Stimulated activated CD8-positive, alpha-beta memory T cell treated with anti-CD3 and anti-CD28 coated beads, Interleukin-15, amount 100 ng/mL, for 4 hours (primary cell): ENCODE measurements around the gene MRFAP1.
"Not testable (repeated sequence)": the region's sequence is repeated elsewhere in the genome, so short reads cannot be mapped to it uniquely, and the experiment has no call there.

Experiments used
- DNase-seq, 2 donors: peaks; one replicate each; pipeline ENCODE4 v3.0.0-alpha.2; 2020; ENCODE audit warnings: low read depth in 2 of 2

Gene MRFAP1

DNA sequence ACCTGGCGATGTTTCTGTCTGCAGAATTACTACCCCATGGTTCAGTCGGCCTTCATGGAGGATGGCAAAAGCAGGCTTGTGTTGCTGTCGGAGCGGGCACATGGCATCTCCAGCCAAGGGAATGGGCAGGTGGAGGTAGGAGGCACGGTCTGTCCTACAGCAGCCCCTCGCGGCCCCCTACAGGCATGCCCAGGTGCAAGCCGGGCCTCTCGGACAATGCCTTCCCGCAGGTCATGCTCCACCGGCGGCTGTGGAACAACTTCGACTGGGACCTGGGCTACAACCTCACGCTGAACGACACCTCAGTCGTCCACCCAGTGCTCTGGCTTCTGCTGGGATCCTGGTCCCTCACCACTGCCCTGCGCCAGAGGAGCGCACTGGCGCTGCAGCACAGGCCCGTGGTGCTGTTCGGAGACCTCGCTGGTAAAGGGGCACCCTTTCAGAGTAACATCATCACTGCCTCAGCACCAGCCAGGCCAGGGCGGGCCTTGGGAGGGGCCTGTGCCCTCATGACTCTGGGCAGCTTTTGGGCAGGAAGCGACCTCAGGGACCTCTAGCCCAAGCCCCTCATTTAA, 29.5 kb upstream of the MRFAP1 start:
- DNase-seq = no peak

DNA sequence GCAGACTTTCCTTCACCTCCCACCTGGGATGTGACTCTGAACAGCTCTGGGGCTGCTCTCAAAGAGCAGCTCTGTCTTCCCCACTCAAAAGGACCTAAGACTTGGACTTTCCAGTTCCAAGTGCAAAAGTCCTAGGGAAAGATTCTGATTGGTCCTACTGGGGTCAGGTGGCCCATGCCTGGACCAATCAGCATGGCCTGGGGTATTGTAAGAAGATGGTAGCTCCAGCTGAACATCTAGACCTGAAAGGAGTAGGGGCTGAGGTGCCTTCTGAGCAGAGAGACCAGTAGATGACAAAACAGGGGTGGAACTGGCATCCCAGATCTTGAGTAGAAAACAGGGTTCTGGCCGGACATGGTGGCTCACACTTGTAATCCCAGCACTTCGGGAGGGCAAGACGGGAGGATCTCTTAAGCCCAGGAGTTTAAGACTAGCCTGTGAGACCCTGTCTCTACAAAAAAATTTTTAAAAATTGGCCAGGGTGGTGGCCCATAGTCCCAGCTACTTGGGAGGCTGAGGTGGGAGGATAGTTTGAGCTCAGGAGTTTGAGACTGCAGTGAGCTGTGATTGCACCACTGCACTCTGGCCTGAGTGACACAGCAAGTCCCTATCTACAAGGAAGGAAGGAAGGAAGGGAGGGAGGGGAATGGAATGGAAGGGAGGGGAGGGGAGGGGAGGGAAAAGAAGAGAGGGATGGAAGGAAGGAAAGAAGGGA, 27.4 kb upstream of the MRFAP1 start:
- DNase-seq = no peak

DNA sequence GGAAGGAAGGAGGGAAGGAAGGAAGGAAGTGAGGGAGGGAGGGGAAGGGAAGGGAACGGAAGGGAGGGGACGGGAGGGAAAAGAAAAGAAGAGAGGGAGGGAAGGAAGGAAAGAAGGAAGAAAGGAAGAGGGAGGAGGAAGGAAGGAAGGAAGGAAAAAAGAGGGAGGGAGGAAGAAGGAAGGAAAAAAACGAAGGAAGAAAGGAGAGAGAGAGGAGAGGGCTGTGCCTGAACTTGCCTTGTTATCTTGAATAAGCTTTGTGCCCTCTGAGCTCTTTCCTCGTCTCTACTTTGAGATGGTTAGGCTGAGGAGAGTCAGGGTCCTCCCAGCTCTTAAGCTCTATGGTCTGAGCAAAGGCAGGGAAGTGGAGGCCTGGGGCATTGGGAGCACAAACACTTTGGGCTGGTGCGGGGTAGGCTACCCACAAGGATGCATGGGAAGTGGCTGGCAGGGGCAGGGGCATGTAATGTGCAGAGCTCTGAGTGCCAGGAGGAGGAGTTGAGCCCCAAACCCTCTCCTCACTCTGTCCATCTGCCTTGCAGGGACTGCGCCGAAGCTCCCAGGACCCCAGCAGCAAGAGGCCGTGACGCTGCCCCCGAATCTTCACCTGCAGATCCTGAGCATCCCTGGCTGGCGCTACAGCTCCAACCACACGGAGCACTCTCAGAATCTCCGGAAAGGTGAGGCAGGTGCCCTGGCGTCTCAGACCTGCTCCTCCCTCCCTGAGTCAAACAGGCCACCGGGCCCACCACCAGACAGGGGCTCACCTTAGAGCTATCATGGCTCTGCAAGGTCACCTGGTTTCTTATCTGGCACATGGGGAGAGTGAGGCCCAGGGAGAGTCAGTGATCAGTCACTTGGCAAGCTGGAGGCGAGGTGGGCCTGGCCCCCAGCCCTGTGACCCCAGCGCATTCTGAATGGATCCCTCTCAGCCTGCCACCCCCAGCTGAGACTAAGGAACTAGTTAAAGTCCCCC, 26.5 kb upstream of the MRFAP1 start:
- DNase-seq = no peak

DNA sequence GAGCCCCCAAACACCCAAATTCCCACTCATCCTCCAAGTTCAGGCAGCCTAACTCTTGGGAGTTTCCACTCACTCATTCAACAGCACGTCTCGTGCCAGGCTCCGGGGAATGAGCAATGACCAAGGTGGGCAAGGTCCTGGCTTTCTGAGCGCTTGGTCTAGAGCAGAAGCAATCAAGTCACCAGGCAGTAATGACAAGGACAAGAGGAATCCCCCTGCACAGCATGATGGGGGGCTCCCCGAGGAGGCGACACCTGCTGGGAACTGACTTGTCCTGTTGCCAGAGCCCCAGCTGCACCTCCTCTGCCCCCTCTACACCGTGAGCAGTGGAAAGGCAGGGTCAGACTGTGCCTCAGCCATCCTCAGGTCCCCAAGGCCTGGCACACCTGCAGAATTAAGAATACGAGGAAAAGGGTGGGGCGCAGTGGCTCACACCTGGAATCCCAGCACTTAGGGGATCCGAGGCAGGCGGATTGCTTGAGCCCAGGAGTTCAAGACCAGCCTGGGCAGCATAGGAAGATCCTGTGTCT, 25.7 kb upstream of the MRFAP1 start:
- no peak for DNase-seq

DNA sequence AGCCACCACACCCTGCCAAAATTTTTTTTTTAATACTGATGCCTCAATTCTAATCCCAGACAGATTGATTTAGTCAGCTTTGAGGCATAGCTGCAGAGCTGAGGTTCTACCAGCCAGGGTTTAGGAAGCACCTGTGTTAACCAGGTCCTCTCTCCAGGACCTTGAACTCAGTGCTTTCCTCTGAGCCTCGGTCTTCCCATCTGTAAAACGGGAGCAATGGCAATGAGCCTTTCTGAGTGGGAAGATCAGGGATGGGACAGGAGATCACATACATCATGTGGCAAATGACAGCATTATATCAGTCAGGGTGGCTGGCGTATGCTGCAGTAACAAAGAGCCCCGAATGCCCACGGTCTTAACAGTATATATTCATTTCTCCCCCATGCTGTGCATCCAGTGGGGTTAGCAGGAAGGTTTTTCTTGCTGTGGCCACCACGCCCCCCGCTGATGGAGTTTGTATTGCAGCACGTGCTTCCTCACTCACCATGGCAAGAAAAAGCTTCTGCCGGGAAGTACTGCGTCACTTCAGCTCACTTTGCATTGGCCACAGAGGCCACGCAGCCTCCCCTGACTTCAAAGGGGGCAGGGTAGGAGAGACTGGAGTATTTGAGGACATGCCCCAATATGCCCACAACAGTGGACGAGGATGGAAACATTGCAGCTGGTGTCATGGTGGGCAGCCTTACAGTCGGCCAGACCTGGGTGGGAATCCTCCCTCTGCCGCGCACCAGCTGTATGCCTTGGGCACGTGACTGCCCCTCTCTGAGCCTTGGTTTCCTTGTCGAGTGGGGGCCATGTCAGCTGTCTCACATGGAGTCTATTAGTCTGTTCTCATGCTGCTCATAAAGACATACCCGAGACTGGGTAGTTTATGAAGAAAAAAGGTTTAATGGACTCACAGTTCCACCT, 24.1 kb upstream of the MRFAP1 start:
- DNase-seq = no peak

DNA sequence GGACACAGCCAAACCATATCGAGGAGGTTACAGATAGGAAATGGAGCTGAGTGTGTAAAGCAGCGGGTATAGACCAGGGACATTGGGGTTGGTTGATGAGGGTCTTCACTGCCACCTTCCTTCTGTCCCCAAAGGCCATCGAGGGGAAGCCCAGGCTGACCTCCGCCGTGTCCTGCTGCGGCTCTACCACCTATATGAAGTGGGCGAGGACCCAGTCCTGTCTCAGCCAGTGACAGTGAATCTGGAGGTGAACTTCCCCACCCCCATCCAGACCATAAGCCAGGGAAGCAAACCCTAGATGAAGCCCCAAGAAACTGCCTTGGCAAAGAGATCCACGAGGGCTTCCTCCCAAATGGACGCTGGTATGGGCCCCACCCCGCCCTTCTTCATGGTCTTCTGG, 23.2 kb upstream of the MRFAP1 start:
- no peak for DNase-seq

DNA sequence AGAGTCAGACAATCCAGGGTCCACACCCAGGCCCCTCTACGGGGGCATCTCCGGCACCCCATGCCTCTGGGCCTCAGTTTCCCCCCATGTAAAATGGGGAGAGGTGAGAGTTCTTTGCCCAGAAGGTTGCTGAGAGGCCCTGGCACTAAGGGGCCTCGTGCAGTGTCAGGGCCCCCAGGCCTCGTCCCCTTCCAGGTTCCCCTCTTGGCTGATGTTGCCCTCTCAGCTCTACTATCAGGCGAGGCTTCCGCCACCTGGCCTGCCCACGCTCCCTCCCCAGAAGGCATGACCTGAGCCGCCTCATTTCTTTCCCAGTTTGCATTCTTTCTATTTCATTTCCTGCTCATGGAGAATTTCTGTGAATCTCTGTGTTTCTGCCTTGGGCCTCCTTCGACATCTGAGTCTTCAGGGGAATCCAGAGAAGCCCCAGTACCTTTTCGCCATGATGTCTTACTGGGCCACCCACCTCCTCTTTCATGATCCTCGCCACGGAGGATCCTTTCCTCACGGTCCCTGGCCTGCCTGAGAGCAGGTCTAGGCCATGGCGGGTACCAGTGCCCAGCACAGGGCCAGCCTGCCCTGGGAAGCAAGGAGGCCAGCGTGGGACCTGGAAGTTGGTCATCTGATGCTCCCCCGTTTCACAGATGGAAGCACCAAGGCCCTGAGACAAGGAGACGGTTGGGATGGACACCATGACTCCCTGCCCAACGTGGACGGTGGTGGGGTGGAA, 21.9 kb upstream of the MRFAP1 start:
- DNase-seq = no peak

DNA sequence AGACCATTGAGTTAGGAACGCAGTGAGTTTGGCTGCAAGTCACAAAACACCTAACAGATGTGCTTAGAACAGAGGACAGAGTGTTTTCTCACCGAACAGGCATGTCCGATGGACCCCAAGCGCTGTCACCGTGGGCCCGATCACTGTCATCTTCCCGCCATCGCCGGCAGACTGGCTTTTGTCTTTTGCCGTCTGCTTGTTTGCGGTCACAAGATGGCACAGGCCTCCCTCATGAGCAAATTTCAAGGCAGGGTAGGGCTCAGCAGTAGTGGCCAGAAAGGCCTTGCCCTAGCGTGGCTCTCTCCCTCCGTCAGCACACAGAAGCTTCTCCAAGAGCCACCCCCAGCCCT, 21.4 kb upstream of the MRFAP1 start:
- DNase-seq = no peak

DNA sequence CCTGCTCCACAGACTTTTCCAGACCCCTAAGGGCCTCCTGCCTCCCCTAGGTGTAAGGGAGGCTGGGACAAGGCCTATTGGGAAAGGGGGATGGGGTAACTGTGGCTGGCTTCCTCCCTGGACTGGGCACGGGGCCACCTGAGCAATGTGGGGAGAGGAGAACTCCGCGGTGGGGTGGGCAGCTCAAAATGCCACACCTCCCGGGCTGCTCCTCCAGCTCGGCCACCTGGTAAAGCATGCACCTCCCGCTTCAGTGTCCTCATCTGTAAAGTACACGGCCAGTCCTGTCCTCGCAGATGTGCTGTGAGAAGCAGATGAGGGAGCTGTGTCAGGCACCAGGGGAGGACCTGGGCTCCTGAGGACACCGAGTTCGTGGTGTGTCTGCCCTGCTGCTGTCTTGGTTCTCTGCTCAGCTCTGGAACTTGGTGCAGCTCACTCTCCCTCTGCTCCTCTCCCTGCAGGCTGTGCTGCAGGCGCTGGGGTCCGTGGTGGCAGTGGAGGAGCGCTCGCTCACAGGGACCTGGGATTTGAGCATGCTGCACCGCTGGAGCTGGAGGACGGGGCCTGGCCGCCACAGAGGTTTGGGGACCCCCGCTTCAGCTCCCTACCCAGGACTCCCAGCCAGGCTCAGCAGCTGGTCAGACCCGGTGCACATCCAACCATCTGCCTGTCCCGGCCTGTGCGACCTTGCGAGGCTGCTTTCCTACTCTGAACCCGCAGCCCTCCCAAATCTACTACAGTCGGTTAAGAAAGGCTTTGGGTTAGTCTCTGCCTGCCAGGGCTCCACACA, 20.8 kb upstream of the MRFAP1 start:
- no peak for DNase-seq

DNA sequence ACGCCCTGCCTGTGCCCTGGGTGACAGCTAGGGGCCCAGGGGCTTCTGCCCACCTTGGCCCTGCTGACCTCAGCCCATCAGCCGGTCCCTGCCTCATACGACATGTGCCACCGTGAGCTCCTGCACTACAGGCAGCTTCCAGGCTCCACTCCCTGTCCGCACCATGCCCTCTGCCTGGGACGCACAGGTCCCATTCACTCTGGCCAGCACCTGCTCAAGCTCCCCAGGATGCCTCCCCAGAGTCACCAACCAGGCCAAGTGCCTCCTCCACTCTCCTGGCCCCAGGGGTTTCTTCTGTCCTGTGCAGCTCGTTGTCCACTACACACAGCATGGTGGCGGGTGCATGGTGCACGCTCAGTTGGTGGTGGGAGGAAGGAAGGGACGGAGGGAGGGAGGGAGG, 20.2 kb upstream of the MRFAP1 start:
- DNase-seq = no peak

DNA sequence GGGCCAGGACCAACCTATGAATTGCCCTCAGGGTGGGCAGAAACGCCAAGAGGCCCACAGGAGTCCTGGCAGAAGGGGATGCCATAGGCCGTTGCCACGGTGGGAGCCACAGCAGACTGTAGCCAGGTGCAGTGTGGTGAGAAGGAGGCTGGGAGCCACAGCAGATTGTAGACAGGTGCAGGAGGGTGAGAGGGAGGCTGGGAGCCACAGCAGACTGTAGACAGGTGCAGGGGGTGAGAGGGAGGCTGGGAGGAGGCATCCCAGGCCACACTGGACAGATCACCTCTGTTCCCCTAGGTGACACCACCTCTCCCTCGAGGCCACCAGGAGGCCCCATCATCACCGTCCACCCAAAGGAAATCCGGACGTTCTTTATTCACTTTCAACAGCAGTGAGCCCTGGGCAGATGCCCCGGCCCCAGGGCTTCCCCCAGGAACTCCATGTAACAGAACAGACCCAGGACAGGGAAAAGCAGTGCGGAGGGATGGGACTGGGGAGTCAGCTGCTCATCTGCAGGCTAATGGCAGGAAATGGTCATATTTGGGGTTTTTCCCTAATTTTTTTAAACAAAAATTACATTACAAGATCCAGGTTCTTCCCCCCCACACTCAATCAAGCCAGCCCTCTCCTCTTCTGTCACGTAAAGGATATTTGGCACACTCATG, 19.5 kb upstream of the MRFAP1 start:
- no peak for DNase-seq

DNA sequence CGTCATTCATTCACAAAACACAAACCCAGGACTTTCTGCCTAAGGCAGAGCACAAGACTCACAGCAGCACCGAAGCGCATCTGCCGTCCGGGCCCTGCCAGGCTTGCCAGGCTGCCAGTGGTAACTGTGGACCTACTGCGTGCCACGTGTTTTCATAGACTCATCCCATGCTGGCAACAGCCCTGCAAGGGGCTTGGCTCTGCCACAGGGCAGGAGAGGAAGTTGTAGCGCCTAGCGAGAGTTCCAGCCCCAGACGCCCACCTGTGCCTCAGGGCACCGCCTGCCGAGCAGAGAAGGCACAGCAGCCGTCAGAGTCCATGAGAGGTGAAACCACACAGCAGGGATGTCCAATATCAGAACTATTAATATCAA, 18.9 kb upstream of the MRFAP1 start:
- no peak for DNase-seq

DNA sequence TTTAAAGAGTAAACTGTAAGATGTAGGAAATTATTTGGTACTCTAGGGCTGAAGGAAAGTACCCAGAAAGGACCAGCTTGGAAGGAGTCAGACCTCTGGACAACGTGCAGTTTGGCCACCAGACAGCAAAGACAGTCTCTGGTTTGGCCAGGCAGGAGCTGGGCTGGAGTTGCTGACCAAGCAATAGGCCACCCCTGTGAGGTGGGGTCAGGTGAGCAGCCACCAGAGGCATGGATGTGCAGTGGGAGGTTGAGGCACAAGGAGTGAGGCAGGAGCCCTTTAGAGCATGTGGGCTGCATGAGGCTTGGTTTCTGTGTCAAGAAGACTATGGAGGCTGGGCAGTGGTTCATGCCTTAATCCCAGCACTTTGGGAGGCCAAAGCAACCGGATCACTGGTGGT, 17.7 kb upstream of the MRFAP1 start:
- DNase-seq = no peak

DNA sequence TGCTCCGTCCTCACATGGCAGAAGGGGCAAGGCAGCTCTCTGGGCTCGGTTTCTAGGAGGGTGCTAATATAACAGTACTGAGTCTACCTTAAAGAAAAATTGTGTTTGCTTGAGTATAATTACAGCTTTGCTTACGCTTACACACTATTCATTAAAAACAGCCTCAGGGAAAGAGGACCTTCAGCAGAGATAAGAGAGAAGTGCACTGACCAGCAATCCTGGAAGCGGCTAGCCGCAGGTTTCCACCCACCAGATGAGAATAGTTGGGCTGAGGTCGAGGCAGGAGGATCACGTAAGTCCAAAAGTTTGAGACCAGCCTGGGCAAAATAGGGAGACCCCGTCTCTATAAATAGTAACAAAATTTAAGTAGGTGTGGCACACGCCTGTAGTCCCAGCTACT, 15.2 kb upstream of the MRFAP1 start:
- no peak for DNase-seq

DNA sequence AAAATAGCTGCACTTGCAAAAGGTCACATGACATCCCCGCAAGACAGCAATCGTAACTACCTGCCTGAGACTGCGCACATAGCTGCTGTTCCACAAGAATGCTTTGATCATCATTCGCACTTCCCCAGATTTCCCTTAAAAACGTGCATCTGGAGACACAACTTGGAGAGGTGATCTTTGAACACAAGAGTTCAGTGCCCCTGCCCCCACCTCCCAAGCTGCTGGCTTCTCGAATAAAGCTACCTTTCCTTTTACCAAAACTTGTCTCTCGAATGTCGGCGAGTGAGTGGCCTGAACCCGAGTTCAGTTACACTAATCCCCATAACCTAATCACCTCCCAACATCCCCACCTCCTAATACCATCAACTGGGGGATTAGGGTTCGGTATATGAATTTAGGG, 14.4 kb upstream of the MRFAP1 start:
- no peak for DNase-seq

DNA sequence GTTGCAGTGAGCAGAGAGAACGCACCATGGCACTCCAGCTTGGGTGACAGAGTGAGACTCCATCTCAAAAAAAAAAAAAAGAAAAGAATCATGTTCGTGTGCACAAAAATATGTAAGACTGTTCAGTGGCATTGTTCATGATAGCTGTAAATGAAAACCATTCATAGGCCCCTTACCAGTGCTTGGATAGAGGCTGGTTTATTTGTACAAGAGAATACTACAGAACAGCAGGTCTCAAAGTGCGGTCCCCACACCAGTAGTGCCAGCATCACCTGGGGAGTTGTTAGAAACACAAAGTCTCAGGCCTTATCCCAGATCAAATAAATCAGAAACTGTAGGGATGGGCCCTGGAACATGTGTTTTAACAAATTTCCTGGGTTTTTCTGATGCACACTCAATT, 12.7 kb upstream of the MRFAP1 start:
- DNase-seq = no peak

DNA sequence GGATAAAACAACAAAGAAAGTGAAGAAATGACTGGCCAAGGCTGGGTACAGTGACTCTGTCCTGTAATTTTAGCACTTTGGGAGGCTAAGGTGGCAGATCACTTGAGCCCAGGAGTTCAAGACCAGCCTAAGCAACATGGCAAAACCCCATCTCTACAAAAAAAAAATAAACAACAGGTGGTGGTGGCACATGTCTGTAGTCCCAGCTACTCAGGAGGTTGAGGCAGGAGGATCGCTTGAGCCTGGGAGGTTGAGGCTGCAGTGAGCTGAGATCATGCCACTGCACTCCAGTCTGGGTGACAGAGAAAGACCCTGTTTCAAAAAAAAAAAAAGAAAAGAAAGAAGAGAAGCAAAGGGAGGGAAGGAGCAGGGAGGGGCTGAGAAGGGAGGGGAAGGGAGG, 12.0 kb upstream of the MRFAP1 start:
- not testable (repeated sequence) for DNase-seq

DNA sequence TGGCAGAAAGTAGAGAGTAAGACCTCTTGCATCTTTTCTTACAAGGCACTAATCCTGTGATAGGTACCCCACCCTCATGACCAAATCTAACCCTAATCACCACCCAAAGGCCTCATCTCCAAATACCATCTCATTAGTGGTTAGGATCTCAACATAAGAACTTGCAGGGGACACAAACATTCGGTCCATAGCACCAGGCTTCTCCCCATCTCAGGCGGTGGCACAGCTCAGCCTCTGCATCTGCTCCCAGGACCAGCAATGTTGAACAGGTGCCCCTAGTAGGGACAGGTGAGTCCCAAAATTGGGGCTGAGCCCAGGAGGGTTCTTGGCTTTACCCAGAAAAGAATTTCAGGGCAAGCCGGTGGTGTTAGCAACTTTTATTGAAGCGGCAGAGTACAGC, 8.4 kb upstream of the MRFAP1 start:
- DNase-seq = no peak

DNA sequence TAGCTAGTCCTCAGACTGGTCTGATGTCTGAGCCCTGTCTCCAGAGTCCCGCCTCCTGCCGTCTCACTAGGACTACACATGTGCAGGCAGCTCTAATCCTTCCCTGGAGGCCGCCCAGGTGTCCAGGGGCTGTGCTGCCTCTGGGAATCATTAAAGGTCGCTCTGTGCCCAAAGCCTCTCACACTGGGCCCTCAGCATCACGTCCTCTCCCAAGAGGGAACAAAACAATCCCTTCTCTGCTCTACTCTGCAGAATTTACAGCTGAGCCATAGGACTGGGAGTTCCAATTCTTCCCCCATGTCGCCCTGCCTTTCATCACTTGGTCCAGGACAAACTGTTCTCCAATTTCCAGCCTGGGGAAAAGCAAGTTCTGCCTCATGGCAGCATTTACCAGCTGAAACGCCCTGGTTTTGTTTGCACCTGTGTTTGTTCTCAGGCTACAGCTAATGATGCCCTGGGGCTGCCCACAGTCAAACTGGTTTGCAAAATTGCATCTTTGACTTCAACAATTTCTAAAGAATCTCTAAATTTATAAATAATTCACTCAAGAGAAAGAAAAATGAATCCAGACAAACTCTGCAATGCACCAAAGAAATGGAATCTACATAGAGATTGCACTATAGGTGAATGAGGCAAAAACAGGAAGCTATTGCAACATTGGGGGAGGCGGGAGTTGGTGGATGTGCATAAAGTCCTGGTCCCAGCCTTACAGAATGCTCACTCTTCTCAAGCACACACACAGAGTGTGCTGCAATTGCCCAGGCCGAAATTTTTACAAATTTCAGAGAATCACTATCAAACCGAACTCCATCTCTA, 7.2 kb upstream of the MRFAP1 start:
- no peak for DNase-seq
